ENCODE results near the gene MSANTD7.

- no peak for TF ChIP-seq POLR2A (IDR thresholded peaks at IDR 0.05)
- TF ChIP-seq CTCF (IDR thresholded peaks at IDR 0.05) = no peak
These were observed 1.2 kb downstream of the MSANTD7 start for GRCh38 chr10:14839305-14839695.

Measured in adrenal gland (tissue), 5 donors.